ENCODE measurements around the gene ZBTB7C. TPM values are rescaled to one million over a fixed set of nuclear protein-coding genes. Genes with fewer than 3 reads are reported as not detected.

ZBTB7C gene
- total RNA-seq, 6 experiments from 2014 or later: not detected

GRCh38 chr18:48129621-48130082 lies 279.5 kb downstream of the ZBTB7C start:
- H3K27ac Mint-ChIP-seq: no peak overlapping the region
- TF ChIP-seq CTCF (IDR thresholded peaks at IDR 0.05): no peak
- no peak overlapping the region for H3K4me3 Mint-ChIP-seq
- H3K36me3 Mint-ChIP-seq (ENCODE audit: low read depth): no peaks in the 10 kb centered on the region
- H3K27me3 Mint-ChIP-seq (ENCODE audit: insufficient read depth): peaks cover 40% of the 10 kb centered on the region
- no peaks in the 10 kb centered on the region for H3K4me1 Mint-ChIP-seq (ENCODE audit: low read depth)
- no peaks in the 10 kb centered on the region for H3K9me3 Mint-ChIP-seq
- no peak for DNase-seq

GRCh38 chr18:48127606-48128005 lies 281.6 kb downstream of the ZBTB7C start:
- Mint-ChIP-seq H3K27ac (no peak overlapping the region), H3K36me3 (ENCODE audit: low read depth) (no peaks in the 10 kb centered on the region), H3K4me3 (no peak overlapping the region), H3K4me1 (ENCODE audit: low read depth) (no peaks in the 10 kb centered on the region), H3K9me3 (no peaks in the 10 kb centered on the region), H3K27me3 (ENCODE audit: insufficient read depth) (peaks cover 37% of the 10 kb centered on the region)
- no peak for DNase-seq
- no peak for TF ChIP-seq CTCF (IDR thresholded peaks at IDR 0.05)

DNA sequence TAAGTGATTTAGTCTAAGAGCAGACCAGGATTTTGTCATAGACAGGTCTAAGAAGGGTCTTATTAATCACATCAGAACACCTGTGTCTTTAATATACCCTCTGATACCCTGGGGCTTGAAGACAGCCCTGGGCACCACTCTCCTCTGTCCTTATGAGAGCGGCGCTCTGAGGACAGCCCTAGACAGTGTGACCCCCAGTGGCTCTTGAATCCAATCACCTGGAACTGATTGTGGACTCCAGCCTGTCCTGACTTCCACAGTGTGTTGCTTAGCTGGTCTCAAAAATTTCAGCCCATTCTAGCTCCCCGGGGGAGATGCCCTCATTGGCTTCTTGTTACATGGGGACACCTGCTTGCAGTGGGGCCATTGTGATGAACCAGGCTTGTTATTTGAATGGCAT lies 282.9 kb downstream of the ZBTB7C start:
- no peak for TF ChIP-seq CTCF (IDR thresholded peaks at IDR 0.05)
- Mint-ChIP-seq H3K4me1 (ENCODE audit: low read depth) (no peaks in the 10 kb centered on the region), H3K27me3 (ENCODE audit: insufficient read depth) (peaks cover 35% of the 10 kb centered on the region), H3K27ac (no peak overlapping the region), H3K9me3 (no peaks in the 10 kb centered on the region), H3K36me3 (ENCODE audit: low read depth) (no peaks in the 10 kb centered on the region), H3K4me3 (no peak overlapping the region)
- no peak for DNase-seq

DNA sequence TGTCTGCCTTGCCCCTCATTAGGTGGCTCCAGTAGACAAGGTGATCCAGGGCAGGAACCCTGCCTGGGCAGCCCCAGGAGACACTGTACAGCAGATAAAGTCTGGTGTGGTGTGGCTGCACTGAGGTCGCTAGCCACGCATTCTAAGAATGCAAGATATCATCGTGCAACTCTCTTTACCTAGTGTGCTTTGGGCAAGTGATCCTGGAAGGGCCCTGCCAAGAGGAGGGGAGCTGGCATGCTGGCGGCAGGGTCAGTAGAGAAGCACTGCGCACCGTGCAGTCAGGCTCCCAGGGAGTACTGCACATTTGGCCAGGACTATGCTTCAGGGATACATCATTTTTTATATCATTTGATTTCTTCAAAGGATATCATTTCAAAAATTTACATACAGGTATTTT lies 283.5 kb downstream of the ZBTB7C start:
- no peaks in the 10 kb centered on the region for H3K9me3 Mint-ChIP-seq
- H3K27me3 Mint-ChIP-seq (ENCODE audit: insufficient read depth): peaks cover 32% of the 10 kb centered on the region
- H3K27ac Mint-ChIP-seq: no peak overlapping the region
- H3K4me3 Mint-ChIP-seq: no peak overlapping the region
- no peak for DNase-seq
- no peak for TF ChIP-seq CTCF (IDR thresholded peaks at IDR 0.05)
- H3K36me3 Mint-ChIP-seq (ENCODE audit: low read depth): no peaks in the 10 kb centered on the region
- no peaks in the 10 kb centered on the region for H3K4me1 Mint-ChIP-seq (ENCODE audit: low read depth)

DNA sequence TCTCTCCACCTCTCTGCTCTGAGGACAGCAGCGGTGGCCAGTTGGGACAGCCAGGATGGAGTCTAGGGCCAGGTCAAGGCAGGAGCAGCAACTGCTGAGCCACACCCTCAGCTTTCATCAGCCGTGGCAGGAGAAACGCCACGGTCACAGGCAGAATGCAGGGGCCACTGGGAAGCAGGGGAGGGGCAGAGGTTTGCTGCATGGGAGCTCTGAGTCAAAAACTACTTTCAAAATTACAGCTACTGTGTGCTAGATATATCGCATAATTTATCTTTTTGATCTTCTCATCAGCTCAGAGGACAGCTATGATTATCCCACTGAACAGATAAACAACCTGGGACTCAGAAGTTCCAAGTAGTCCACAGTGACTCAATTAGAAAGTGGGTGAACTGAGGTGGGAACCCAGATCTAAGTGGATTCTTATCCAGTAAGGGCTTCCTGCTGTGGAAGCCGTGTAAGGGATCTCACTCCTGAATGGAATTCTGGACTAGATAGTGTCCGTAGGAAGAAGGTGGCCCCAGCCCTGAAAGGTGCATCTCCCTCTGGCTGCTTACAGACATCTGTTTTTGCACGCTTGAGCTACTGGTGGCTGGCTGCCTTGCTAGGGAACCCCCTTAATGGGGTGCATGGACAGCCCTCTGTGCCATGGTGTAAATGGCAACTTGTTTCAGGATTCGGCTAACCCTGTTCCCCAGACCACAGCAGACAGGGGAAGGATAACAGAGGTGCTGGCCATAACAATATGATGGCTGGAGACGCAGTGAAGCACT lies 284.1 kb downstream of the ZBTB7C start:
- Mint-ChIP-seq H3K4me1 (ENCODE audit: low read depth) (no peaks in the 10 kb centered on the region), H3K4me3 (no peak overlapping the region), H3K27ac (no peak overlapping the region), H3K9me3 (no peaks in the 10 kb centered on the region), H3K27me3 (ENCODE audit: insufficient read depth) (peaks cover 32% of the 10 kb centered on the region), H3K36me3 (ENCODE audit: low read depth) (no peaks in the 10 kb centered on the region)
- no peak for DNase-seq
- TF ChIP-seq CTCF (IDR thresholded peaks at IDR 0.05): no peak

All from HFFc6 (cell line).